SK-N-SH (cell line): ENCODE data around the gene VEGFA. TPM values are rescaled to one million over a fixed set of nuclear protein-coding genes. Genes with fewer than 3 reads are reported as not detected.

ENCODE experiments used
- CTCF ChIA-PET: fragments of 300-600, 350-600 bp; formaldehyde crosslinking; extraction: SDS; loops from one replicate; lab custom pipeline; 2021; lab: Yijun Ruan, JAX
- POLR2A ChIA-PET: fragments of 350-600 bp; sonication (Branson Sonifier 250); formaldehyde crosslinking; extraction: SDS; loops from one replicate; lab custom pipeline; 2020; ENCODE audit warnings: antibody characterized with exemption, inconsistent platforms; lab: Yijun Ruan, JAX
- DNase-seq: peaks from one replicate; pipeline ENCODE4 v3.0.0; 2012
- H2AFZ ChIP-seq: fragments of 200-600 bp; sonication (generic); 2 replicates; pipeline ENCODE4 v1.8.1; 2016; ENCODE audit warnings: antibody characterized with exemption, mild to moderate bottlenecking, low read depth
- H3F3A ChIP-seq: fragments of 200-600 bp; sonication (generic); replicated peaks from 2 replicates; pipeline ENCODE3; 2016; ENCODE audit warnings: antibody characterized with exemption, mild to moderate bottlenecking; ENCODE audit not compliant: insufficient read depth
- H3K27ac ChIP-seq, 2 experiments: fragments of 200-500 bp in 1 of 2; fragments of 200-600 bp in 1 of 2; sonication (Bioruptor generic) in 1 of 2; sonication (generic), shearing (Covaris generic) in 1 of 2; 2 replicates each; pipeline versions ENCODE4 v1.5.1 to v1.6.1; 2014 to 2016; ENCODE audit warnings: low read depth in 2 of 2, inconsistent platforms in 1 of 2, low read length in 1 of 2, mild to moderate bottlenecking in 1 of 2, mixed read lengths in 1 of 2
- H3K27me3 ChIP-seq: fragments of 200-600 bp; sonication (generic), shearing (Covaris generic); 2 replicates; pipeline ENCODE4 v1.6.1; 2016; ENCODE audit warnings: mixed run types; ENCODE audit not compliant: insufficient read depth
- H3K36me3 ChIP-seq, 2 experiments: fragments of 200-500 bp in 1 of 2; fragments of 200-600 bp in 1 of 2; sonication (Bioruptor generic) in 1 of 2; sonication (generic) in 1 of 2; replicated peaks in 1 of 2; 2 replicates each; pipeline versions ENCODE3 to v1.5.1; 2014 to 2016; ENCODE audit warnings: low read length in 1 of 2, mild to moderate bottlenecking in 1 of 2; ENCODE audit not compliant: insufficient read depth in 2 of 2, control insufficient read depth in 1 of 2
- H3K4me1 ChIP-seq, 2 experiments: fragments of 200-500 bp in 1 of 2; fragments of 200-600 bp in 1 of 2; sonication (Bioruptor generic) in 1 of 2; sonication (generic), shearing (Covaris generic) in 1 of 2; 2 replicates each; pipeline versions ENCODE4 v1.5.1 to v1.6.1; 2014 to 2016; ENCODE audit warnings: low read depth in 1 of 2, low read length in 1 of 2, mixed run types in 1 of 2; ENCODE audit not compliant: insufficient read depth in 2 of 2, control insufficient read depth in 1 of 2
- H3K4me2 ChIP-seq: fragments of 200-600 bp; sonication (generic), shearing (Covaris generic); 2 replicates; pipeline ENCODE4 v1.6.1; 2017; ENCODE audit warnings: mixed run types
- H3K4me3 ChIP-seq, 2 experiments: fragments of 200-500 bp in 1 of 2; fragments of 200-600 bp in 1 of 2; sonication (Bioruptor generic) in 1 of 2; sonication (generic), shearing (Covaris generic) in 1 of 2; 2 replicates each; pipeline versions ENCODE4 v1.5.1 to v1.8.1; 2014 to 2016; ENCODE audit warnings: low read depth in 2 of 2, inconsistent platforms in 1 of 2, low read length in 1 of 2, mild to moderate bottlenecking in 1 of 2, mixed read lengths in 1 of 2, moderate library complexity in 1 of 2
- H3K79me2 ChIP-seq: fragments of 200-600 bp; sonication (generic); 2 replicates; pipeline ENCODE4 v1.8.1; 2017; ENCODE audit warnings: mild to moderate bottlenecking; ENCODE audit not compliant: insufficient read depth
- H3K9ac ChIP-seq: fragments of 200-600 bp; sonication (generic); 2 replicates; pipeline ENCODE4 v1.6.1; 2017; ENCODE audit warnings: mixed run types
- H3K9me2 ChIP-seq: fragments of 200-600 bp; sonication (generic); 2 replicates; pipeline ENCODE4 v1.6.1; 2017; ENCODE audit warnings: mixed run types
- H3K9me3 ChIP-seq: fragments of 200-600 bp; sonication (generic); 2 replicates; pipeline ENCODE4 v1.6.1; 2017; ENCODE audit warnings: mixed run types, mild to moderate bottlenecking, moderate library complexity
- H4K20me1 ChIP-seq: fragments of 200-600 bp; sonication (generic); 2 replicates; pipeline ENCODE4 v1.6.1; 2017; ENCODE audit warnings: mild to moderate bottlenecking, mixed run types; ENCODE audit not compliant: insufficient read depth
- ELF1 ChIP-seq: IDR thresholded peaks from 2 replicates; pipeline ENCODE4 v1.4.0; 2012
- FOSL2 ChIP-seq: IDR thresholded peaks from 2 replicates; pipeline ENCODE4 v1.4.0; 2012; ENCODE audit warnings: low read depth, mild to moderate bottlenecking, moderate library complexity, borderline replicate concordance
- FOXJ3 ChIP-seq: sonication (generic); formaldehyde crosslinking; IDR thresholded peaks from 2 replicates; pipeline ENCODE4 v1.5.1; 2020; ENCODE audit warnings: mild to moderate bottlenecking, missing genetic modification reagents
- JUND ChIP-seq: IDR thresholded peaks from 2 replicates; pipeline ENCODE4 v1.4.0; 2012
- MEF2A ChIP-seq: IDR thresholded peaks from 2 replicates; pipeline ENCODE4 v1.4.0; 2012; ENCODE audit warnings: low read depth, borderline replicate concordance
- NFIC ChIP-seq: IDR thresholded peaks from 2 replicates; pipeline ENCODE4 v1.4.0; 2012; ENCODE audit warnings: borderline replicate concordance
- NRF1 ChIP-seq: IDR thresholded peaks from 2 replicates; pipeline ENCODE4 v1.6.1; 2012; ENCODE audit warnings: low read depth, mild to moderate bottlenecking, low read length
- POLR2AphosphoS5 ChIP-seq: IDR thresholded peaks from 2 replicates; pipeline ENCODE4 v1.6.1; 2012; ENCODE audit warnings: low read depth, low read length
- RFX5 ChIP-seq: IDR thresholded peaks from 2 replicates; pipeline ENCODE4 v1.6.1; 2012; ENCODE audit warnings: mild to moderate bottlenecking, improper control_type of control experiment, low read length
- RXRA ChIP-seq: IDR thresholded peaks from 2 replicates; pipeline ENCODE4 v1.4.0; 2012; ENCODE audit warnings: low read depth, mild to moderate bottlenecking, borderline replicate concordance
- TEAD4 ChIP-seq: IDR thresholded peaks from 2 replicates; pipeline ENCODE4 v1.4.0; 2012; ENCODE audit warnings: mild to moderate bottlenecking, borderline replicate concordance; ENCODE audit not compliant: insufficient read depth
- WGBS: methylation state at CpG from one replicate; pipeline ENCODE4 v1.1.6; 2017; ENCODE audit warnings: low lambda C conversion rate; 5-methylcytosine and 5-hydroxymethylcytosine counted together
- polyA plus RNA-seq, 3 experiments: library from polyadenylated mRNA; depleted of rRNA; stranded (reverse); fragments of >200 nt; gene quantifications; 2 replicates each; pipeline ENCODE4 v1.2.3, GENCODE V29; 2012
- TF ChIP-seq, protein P1 (sequence below): fragments of 150-350 bp; IDR thresholded peaks from 2 replicates; pipeline ENCODE4 v1.6.1; 2016; ENCODE audit warnings: mild to moderate bottlenecking, low read depth, low read length
- TF ChIP-seq, protein P2 (sequence below): fragments of 150-350 bp; IDR thresholded peaks from 2 replicates; pipeline ENCODE4 v1.6.1; 2017; ENCODE audit warnings: antibody characterized with exemption, low read length, low read depth, borderline replicate concordance
- TF ChIP-seq, protein P3 (sequence below): fragments of 200-600 bp; sonication (generic); IDR thresholded peaks from 2 replicates; pipeline ENCODE4 v1.6.1; 2017; ENCODE audit warnings: antibody characterized with exemption, mild to moderate bottlenecking, moderate library complexity

Gene VEGFA
- polyA plus RNA-seq, 1 of the 3 experiments (the other 2 are of a cell fraction), result 81.0 TPM

DNA sequence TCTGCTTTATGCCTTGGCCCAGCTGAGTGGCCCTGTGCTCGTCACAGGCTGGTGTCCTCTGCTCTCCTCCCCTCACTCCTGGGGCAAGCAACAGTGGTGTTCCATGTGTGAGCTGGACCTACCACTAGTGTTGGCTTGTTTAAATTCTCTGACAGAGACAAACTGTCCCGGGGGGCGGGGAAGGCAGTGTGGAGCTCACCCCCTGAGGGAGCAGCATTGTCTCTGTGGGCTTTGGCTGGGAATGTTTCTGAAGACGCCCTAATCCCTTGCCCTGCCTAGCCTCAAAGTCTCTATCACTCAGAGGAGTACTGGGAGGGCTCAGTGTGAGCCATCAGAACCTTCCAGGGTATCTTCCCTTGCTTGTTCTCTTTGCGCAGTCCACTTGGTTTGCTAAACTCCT is 5.2 kb upstream of the VEGFA start:
- 88% methylated on average over 4 of the region's 5 CpGs for WGBS
- peaks cover 8 to 45% of the 10 kb centered on the region in 2 experiments; a peak in 2 of 4 replicates for H3K4me1 ChIP-seq
- H4K20me1 ChIP-seq, result no peaks in the 10 kb centered on the region
- no peaks in the 10 kb centered on the region for H3K79me2 ChIP-seq
- H3F3A ChIP-seq, result no peaks in the 10 kb centered on the region
- H3K27ac ChIP-seq, result no peak overlapping the region
- no peak for DNase-seq
- ChIA-PET CTCF (interaction anchor here (1.2 to 2.2 kb wide), 4 partner anchors 10 to 332 kb away, joined by 3 to 7 read pairs (median 6); no protein-coding TSS in a partner anchor), POLR2A (no interaction called here)
- H3K36me3 ChIP-seq, result no peaks in the 10 kb centered on the region
- TF ChIP-seq NRF1 (no peak), MEF2A (no peak), JUND (no peak), FOXJ3 (CRISPR knock-in tag) (no peak), NFIC (no peak)
- TF ChIP-seq, protein P1, sequence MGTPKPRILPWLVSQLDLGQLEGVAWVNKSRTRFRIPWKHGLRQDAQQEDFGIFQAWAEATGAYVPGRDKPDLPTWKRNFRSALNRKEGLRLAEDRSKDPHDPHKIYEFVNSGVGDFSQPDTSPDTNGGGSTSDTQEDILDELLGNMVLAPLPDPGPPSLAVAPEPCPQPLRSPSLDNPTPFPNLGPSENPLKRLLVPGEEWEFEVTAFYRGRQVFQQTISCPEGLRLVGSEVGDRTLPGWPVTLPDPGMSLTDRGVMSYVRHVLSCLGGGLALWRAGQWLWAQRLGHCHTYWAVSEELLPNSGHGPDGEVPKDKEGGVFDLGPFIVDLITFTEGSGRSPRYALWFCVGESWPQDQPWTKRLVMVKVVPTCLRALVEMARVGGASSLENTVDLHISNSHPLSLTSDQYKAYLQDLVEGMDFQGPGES, result no peak
- TF ChIP-seq, protein P2, sequence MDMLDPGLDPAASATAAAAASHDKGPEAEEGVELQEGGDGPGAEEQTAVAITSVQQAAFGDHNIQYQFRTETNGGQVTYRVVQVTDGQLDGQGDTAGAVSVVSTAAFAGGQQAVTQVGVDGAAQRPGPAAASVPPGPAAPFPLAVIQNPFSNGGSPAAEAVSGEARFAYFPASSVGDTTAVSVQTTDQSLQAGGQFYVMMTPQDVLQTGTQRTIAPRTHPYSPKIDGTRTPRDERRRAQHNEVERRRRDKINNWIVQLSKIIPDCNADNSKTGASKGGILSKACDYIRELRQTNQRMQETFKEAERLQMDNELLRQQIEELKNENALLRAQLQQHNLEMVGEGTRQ, result no peak
- TF ChIP-seq, protein P3, sequence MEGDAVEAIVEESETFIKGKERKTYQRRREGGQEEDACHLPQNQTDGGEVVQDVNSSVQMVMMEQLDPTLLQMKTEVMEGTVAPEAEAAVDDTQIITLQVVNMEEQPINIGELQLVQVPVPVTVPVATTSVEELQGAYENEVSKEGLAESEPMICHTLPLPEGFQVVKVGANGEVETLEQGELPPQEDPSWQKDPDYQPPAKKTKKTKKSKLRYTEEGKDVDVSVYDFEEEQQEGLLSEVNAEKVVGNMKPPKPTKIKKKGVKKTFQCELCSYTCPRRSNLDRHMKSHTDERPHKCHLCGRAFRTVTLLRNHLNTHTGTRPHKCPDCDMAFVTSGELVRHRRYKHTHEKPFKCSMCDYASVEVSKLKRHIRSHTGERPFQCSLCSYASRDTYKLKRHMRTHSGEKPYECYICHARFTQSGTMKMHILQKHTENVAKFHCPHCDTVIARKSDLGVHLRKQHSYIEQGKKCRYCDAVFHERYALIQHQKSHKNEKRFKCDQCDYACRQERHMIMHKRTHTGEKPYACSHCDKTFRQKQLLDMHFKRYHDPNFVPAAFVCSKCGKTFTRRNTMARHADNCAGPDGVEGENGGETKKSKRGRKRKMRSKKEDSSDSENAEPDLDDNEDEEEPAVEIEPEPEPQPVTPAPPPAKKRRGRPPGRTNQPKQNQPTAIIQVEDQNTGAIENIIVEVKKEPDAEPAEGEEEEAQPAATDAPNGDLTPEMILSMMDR, result no peak
- H3K4me2 ChIP-seq, result no peak overlapping the region
- H3K9me3 ChIP-seq, result no peaks in the 10 kb centered on the region
- no peak overlapping the region for H2AFZ ChIP-seq
- H3K9me2 ChIP-seq, result no peaks in the 10 kb centered on the region
- H3K27me3 ChIP-seq, result peaks cover 11% of the 10 kb centered on the region; the same call in 1 of the 2 replicates
- H3K9ac ChIP-seq, result no peak overlapping the region
- H3K4me3 ChIP-seq, result no peak overlapping the region

DNA sequence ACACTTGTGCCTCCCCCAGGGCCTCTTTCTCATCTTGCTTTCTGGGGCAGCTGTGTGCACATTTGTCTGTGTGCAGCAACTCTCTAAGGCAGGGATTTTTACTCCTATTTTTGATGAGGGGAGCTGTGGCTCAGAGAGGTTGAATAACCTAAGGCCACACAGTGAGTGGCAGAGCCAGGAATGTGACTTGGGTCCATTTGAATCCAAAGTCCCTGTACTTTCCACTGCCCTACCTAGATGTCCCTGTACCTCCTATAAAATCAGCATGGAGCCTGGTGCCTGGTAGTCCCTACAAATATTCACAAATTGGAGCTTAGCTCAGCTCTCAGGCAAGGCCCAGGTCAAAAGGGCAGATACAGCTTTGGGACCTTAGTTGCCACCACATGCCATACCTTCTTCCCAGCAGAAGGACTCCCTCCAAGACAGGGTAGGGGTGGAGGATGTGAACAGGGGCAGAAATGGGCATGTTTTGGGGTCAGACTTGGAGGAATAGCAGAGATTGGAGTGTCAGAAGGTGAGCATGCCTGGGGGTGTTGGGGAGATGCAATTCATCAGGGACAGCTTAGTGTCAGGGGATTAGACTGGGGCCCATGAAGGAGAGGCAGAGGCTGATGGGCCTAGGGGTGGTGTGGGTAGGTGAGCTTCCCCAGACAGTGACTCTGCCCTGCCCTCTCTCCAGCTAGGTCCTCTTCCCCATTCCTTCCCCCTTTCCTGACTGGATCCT is 4.1 kb upstream of the VEGFA start:
- no peaks in the 10 kb centered on the region for H3K36me3 ChIP-seq
- no peak overlapping the region for H3K9ac ChIP-seq
- no peak overlapping the region for H2AFZ ChIP-seq
- ChIA-PET CTCF (interaction anchor here (0.9 to 2.2 kb wide), 6 partner anchors 41 to 313 kb away, joined by 3 to 7 read pairs (median 4); no protein-coding TSS in a partner anchor), POLR2A (no interaction called here)
- H3K4me2 ChIP-seq, result no peak overlapping the region
- H3K9me2 ChIP-seq, result no peaks in the 10 kb centered on the region
- H3K9me3 ChIP-seq, result no peaks in the 10 kb centered on the region
- no peak overlapping the region for H3K4me3 ChIP-seq
- H3K27ac ChIP-seq, result no peak overlapping the region; a peak in 1 of 4 replicates
- no peak for TF ChIP-seq TEAD4
- no peak for TF ChIP-seq ELF1
- no peak for TF ChIP-seq NFIC
- no peak for TF ChIP-seq RXRA
- TF ChIP-seq, protein P2, result no peak
- no peak for TF ChIP-seq RFX5
- TF ChIP-seq FOSL2, result no peak
- TF ChIP-seq POLR2AphosphoS5, result no peak
- H3F3A ChIP-seq, result no peaks in the 10 kb centered on the region
- peaks cover 9% of the 10 kb centered on the region; the same call in 1 of the 2 replicates for H3K79me2 ChIP-seq
- peaks cover 8 to 45% of the 10 kb centered on the region in 2 experiments; a peak in 2 of 4 replicates for H3K4me1 ChIP-seq
- peaks cover 6% of the 10 kb centered on the region; the same call in 1 of the 2 replicates for H3K27me3 ChIP-seq
- 0 out of 2 replicates have a peak, but pooled peaks cover 2% of the 10 kb centered on the region for H4K20me1 ChIP-seq
- no peak for DNase-seq
